Testis (tissue), 3 donors: ENCODE measurements around the gene OGFR. TPM values are rescaled to one million over a fixed set of nuclear protein-coding genes. Genes with fewer than 3 reads are reported as not detected.

Experiments
- DNase-seq: peaks from one replicate; pipeline ENCODE4 v3.0.0-alpha.2; 2019
- H3K27ac ChIP-seq, 2 donors: fragments of 200-600 bp; sonication (generic); one replicate each; pipeline ENCODE4 v1.5.1; 2019
- H3K27me3 ChIP-seq: fragments of 200-600 bp; sonication (generic); one replicate; pipeline ENCODE4 v1.5.1; 2019
- H3K36me3 ChIP-seq: fragments of 200-600 bp; sonication (generic); one replicate; pipeline ENCODE4 v1.5.1; 2017; ENCODE audit warnings: low read depth; ENCODE audit errors: missing control alignments
- H3K4me1 ChIP-seq: fragments of 200-600 bp; sonication (generic); one replicate; pipeline ENCODE4 v1.5.1; 2019
- H3K4me3 ChIP-seq, 2 donors: fragments of 200-600 bp; sonication (generic); one replicate each; pipeline ENCODE4 v1.5.1; 2017 to 2019
- H3K9me3 ChIP-seq: fragments of 200-600 bp; sonication (generic); one replicate; pipeline ENCODE4 v1.5.1; 2017
- POLR2A ChIP-seq: fragments of 450-650 bp; IDR thresholded peaks from one replicate; pipeline ENCODE4 v1.6.1; 2017; ENCODE audit warnings: antibody characterized with exemption, mild to moderate bottlenecking, moderate library complexity
- WGBS, 2 donors: methylation state at CpG; one replicate each; pipeline ENCODE4 v1.1.5; 2018; 5-methylcytosine and 5-hydroxymethylcytosine counted together
- intact Hi-C: fragments of 100-400 bp; cut with DNase I; formaldehyde crosslinking; loops from one replicate; pipeline ENCODE4 v1.15.1; 2023; ENCODE audit warnings: low total_unique reads
- polyA plus RNA-seq: library from polyadenylated mRNA; stranded (reverse); fragments of 350-450 nt; fragmentation: Illumina TruSeq; extraction: RNeasy Lipid Tissue Mini Kit (QIAGEN cat#74804); gene quantifications from one replicate; pipeline ENCODE4 v1.2.3, GENCODE V29; 2014; ENCODE audit warnings: low read depth, low replicate concordance; ENCODE audit not compliant: insufficient read depth
- total RNA-seq, 2 donors: library from RNA; depleted of rRNA; stranded (reverse); fragments of >200 nt; gene quantifications; one replicate each; pipeline ENCODE4 v1.2.3, GENCODE V29; 2016
- TF ChIP-seq, protein P1 (sequence below), 3 experiments: fragments of 450-650 bp in 2 of 3; fragments of 200-600 bp in 1 of 3; sonication (generic) in 1 of 3; IDR thresholded peaks; one replicate each; pipeline ENCODE4 v1.5.1; 2016 to 2019; ENCODE audit warnings: antibody characterized with exemption in 3 of 3, mild to moderate bottlenecking in 2 of 3, moderate library complexity in 1 of 3

Gene OGFR
- total and polyA plus RNA-seq, 3 donors from 2014 or later = 23.7 to 57.0 (median 46.6) TPM

DNA sequence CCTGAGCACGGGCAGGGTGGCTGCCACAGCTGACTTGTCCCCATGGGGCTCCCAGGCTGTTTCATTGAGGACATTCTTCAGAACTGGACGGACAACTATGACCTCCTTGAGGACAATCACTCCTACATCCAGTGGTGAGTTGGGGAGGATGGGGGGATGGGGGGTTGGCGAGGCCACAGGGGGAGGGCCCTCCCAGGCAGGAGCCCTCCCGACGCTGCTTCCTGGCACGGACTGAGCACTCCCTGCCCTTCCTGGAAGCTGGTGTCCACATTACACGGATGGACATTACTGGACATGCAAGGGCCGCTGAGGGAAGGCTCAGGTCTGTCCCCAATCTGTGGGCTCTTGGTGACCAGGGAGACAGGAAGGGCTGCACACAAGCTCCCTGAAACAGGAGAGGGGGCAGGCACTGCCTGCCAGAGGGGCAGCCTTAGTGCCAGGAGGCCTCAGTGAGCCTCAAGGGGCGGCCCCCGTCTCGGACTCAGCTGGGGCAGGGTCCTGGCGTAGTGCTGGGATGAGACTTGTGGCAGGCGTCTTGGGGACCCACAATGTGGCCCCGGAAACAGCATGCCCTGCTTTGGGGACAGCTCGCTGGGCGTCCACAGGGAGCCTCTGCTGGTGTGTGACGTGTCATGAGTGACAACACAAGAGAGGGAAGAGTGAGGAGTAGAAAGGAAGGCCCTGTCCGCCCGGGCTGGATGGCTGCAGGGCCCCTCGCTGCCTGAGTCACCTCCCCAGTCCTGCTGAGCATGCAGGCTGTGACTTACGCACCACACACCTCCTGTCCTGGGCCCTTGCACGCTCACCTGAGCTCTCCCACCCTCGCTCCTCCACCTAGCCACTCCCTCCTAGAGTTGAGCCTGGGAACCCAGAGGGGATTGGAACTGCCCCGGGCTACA lies 5.1 kb downstream of the OGFR start:
- H3K27ac ChIP-seq = no peak overlapping the region
- no peaks in the 10 kb centered on the region for H3K36me3 ChIP-seq

DNA sequence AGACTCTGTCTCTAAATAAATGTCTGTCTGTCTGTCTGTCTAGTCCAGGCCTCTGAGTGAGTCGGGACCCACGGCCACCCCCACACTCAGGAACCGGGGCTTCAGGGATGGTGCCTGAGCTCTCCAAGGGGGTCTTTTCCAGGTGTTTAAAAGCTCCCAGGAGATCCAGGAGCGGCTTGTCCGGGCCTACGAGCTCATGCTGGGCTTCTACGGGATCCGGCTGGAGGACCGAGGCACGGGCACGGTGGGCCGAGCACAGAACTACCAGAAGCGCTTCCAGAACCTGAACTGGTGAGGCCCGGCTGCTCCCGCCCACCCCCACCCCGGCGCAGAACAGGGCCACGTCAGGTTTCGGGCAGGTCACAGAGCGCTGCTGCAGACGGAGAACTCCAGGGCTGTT lies 6.7 kb downstream of the OGFR start:
- Histone ChIP-seq H3K9me3 (no peaks in the 10 kb centered on the region), H3K36me3 (no peaks in the 10 kb centered on the region), H3K27me3 (no peaks in the 10 kb centered on the region), H3K4me3 (no peak overlapping the region), H3K27ac (no peak overlapping the region), H3K4me1 (peaks cover 17% of the 10 kb centered on the region)
- TF ChIP-seq, protein P1, sequence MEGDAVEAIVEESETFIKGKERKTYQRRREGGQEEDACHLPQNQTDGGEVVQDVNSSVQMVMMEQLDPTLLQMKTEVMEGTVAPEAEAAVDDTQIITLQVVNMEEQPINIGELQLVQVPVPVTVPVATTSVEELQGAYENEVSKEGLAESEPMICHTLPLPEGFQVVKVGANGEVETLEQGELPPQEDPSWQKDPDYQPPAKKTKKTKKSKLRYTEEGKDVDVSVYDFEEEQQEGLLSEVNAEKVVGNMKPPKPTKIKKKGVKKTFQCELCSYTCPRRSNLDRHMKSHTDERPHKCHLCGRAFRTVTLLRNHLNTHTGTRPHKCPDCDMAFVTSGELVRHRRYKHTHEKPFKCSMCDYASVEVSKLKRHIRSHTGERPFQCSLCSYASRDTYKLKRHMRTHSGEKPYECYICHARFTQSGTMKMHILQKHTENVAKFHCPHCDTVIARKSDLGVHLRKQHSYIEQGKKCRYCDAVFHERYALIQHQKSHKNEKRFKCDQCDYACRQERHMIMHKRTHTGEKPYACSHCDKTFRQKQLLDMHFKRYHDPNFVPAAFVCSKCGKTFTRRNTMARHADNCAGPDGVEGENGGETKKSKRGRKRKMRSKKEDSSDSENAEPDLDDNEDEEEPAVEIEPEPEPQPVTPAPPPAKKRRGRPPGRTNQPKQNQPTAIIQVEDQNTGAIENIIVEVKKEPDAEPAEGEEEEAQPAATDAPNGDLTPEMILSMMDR (IDR thresholded peaks at IDR 0.05) = no peak
- no peak for TF ChIP-seq POLR2A
- 97 to 100% methylated on average over 3 to 21 of the region's 21 CpGs for WGBS, 2 donors
- no peak for DNase-seq
- intact Hi-C loops = loop anchor here (10.0 kb wide), 1 partner anchor 147 kb away; no protein-coding TSS in a partner anchor

More for the DNA sequence above, 5.1 kb downstream of the OGFR start:
- Histone ChIP-seq H3K9me3 (no peaks in the 10 kb centered on the region), H3K4me1 (peaks cover 15% of the 10 kb centered on the region), H3K27me3 (no peaks in the 10 kb centered on the region), H3K4me3 (no peak overlapping the region)
- 88 to 93% methylated on average over 20 to 24 of the region's 24 CpGs for WGBS, 2 donors
- DNase-seq = no peak
- intact Hi-C loops = loop anchor here (10.0 kb wide), 1 partner anchor 145 kb away; no protein-coding TSS in a partner anchor
- TF ChIP-seq, protein P1 (IDR thresholded peaks at IDR 0.05) = no peak

DNA sequence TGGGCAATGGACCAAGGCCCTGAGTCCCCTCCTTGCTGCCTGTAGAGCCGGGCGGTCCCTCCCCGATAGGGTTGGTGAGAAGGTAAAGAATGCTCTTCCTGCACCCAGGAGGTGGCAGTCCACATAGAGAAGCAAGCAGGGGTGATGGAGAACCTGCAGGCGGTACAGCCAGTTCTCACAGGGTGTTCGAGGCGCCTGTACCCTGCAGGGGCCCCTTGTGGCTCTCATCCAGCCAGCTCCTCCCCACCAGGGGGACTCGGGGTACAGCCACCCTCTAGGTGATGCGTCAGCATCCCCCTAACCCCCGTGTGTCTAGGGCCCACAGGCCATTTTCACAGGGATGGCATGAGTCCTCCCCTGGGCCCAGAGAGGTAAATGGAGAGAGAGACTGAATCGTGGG lies 7.1 kb downstream of the OGFR start:
- Histone ChIP-seq H3K36me3 (no peaks in the 10 kb centered on the region), H3K27ac (no peak overlapping the region), H3K27me3 (no peaks in the 10 kb centered on the region), H3K4me1 (peaks cover 16% of the 10 kb centered on the region), H3K4me3 (no peak overlapping the region), H3K9me3 (no peaks in the 10 kb centered on the region)
- 81 to 95% methylated on average over 6 to 10 of the region's 10 CpGs for WGBS, 2 donors
- DNase-seq = no peak
- TF ChIP-seq POLR2A = no peak
- TF ChIP-seq, protein P1 (IDR thresholded peaks at IDR 0.05) = no peak
- intact Hi-C loops = loop anchor here (10.0 kb wide), 1 partner anchor 147 kb away; no protein-coding TSS in a partner anchor

DNA sequence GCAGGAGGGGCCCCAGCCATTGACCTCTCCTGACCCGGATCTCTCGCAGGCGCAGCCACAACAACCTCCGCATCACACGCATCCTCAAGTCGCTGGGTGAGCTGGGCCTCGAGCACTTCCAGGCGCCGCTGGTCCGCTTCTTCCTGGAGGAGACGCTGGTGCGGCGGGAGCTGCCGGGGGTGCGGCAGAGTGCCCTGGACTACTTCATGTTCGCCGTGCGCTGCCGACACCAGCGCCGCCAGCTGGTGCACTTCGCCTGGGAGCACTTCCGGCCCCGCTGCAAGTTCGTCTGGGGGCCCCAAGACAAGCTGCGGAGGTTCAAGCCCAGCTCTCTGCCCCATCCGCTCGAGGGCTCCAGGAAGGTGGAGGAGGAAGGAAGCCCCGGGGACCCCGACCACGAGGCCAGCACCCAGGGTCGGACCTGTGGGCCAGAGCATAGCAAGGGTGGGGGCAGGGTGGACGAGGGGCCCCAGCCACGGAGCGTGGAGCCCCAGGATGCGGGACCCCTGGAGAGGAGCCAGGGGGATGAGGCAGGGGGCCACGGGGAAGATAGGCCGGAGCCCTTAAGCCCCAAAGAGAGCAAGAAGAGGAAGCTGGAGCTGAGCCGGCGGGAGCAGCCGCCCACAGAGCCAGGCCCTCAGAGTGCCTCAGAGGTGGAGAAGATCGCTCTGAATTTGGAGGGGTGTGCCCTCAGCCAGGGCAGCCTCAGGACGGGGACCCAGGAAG lies 7.7 kb downstream of the OGFR start:
- DNase-seq = no peak
- H3K27ac ChIP-seq = no peak overlapping the region
- no peaks in the 10 kb centered on the region for H3K36me3 ChIP-seq
- TF ChIP-seq POLR2A = no peak
- TF ChIP-seq, protein P1 (IDR thresholded peaks at IDR 0.05) = no peak
- 87 to 88% methylated on average over 16 to 43 of the region's 43 CpGs for WGBS, 2 donors
- H3K4me1 ChIP-seq = peaks cover 14% of the 10 kb centered on the region
- no peak overlapping the region for H3K4me3 ChIP-seq
- H3K27me3 ChIP-seq = no peaks in the 10 kb centered on the region
- intact Hi-C loops = loop anchor here (10.0 kb wide), 1 partner anchor 148 kb away; no protein-coding TSS in a partner anchor
- no peaks in the 10 kb centered on the region for H3K9me3 ChIP-seq
